GM12892 (cell line): ENCODE data around the gene REEP3. TPM values are rescaled to one million over a fixed set of nuclear protein-coding genes. Genes with fewer than 3 reads are reported as not detected.
"Not testable (repeated sequence)": the region's sequence is repeated elsewhere in the genome, so short reads cannot be mapped to it uniquely, and the experiment has no call there.

Experiments used
- DNase-seq: peaks from one replicate; pipeline ENCODE4 v3.0.0; 2011; ENCODE audit not compliant: insufficient read length
- FAIRE-seq: peaks from 2 replicates; lab custom pipeline; 2011; peaks lifted over from hg19 to GRCh38; lab: Jason Lieb, UNC
- POLR2A ChIP-seq: IDR thresholded peaks from 2 replicates; pipeline ENCODE4 v1.6.1; 2011; ENCODE audit warnings: low read depth, low read length, control low read depth
- POLR2AphosphoS5 ChIP-seq: IDR thresholded peaks from 2 replicates; pipeline ENCODE4 v1.6.1; 2011; ENCODE audit warnings: low read depth, low read length, control low read depth
- TAF1 ChIP-seq: IDR thresholded peaks from 2 replicates; pipeline ENCODE4 v1.6.1; 2011; ENCODE audit warnings: low read depth, mild to moderate bottlenecking, control low read depth, low read length, borderline replicate concordance
- polyA plus RNA-seq: library from polyadenylated mRNA; unstranded; fragments of >200 nt; gene quantifications from one replicate; pipeline ENCODE4 v1.2.1, GENCODE V29; 2012; ENCODE audit warnings: missing spikeins, inconsistent platforms; ENCODE audit not compliant: missing spikeins

REEP3 gene
- 17.4 TPM for polyA plus RNA-seq

GRCh38 chr10:63520500-63521415 lies at the start of gene REEP3:
REEP3 (plus strand) TSS chr10:63521401; CDS start chr10:63521546, 145 bp downstream.
- TF ChIP-seq POLR2AphosphoS5 (no peak; the same call in 1 of the 2 replicates), POLR2A (peak; percentile 41; the same call in 1 of the 2 replicates)
- DNase-seq, result peak; percentile 53
- peak; percentile 64 for FAIRE-seq

GRCh38 chr10:63474488-63474887 lies 46.7 kb upstream of the REEP3 start:
- DNase-seq, result no peak
- FAIRE-seq, result no peak
- TF ChIP-seq TAF1, result no peak
- TF ChIP-seq POLR2AphosphoS5, result no peak
- no peak for TF ChIP-seq POLR2A

- FAIRE-seq, result peak; percentile 24
Observed at GRCh38 chr10:63477927-63478326, 43.3 kb upstream of the REEP3 start.

GRCh38 chr10:63478564-63478963 lies 42.6 kb upstream of the REEP3 start:
- FAIRE-seq (no peak), DNase-seq (no peak)
- TF ChIP-seq POLR2AphosphoS5, result no peak
- TF ChIP-seq TAF1, result no peak
- no peak for TF ChIP-seq POLR2A

More at GRCh38 chr10:63477927-63478326, 43.3 kb upstream of the REEP3 start:
- no peak for DNase-seq
- TF ChIP-seq POLR2AphosphoS5 (no peak), POLR2A (no peak), TAF1 (no peak)

- DNase-seq, result no peak
- no peak for FAIRE-seq
- TF ChIP-seq TAF1 (no peak), POLR2AphosphoS5 (no peak), POLR2A (no peak)
Observed at GRCh38 chr10:63480237-63480636, 41.0 kb upstream of the REEP3 start.

GRCh38 chr10:63481815-63482421 lies 39.3 kb upstream of the REEP3 start:
- no peak for DNase-seq

GRCh38 chr10:63483983-63484382 lies 37.2 kb upstream of the REEP3 start:
- DNase-seq (no peak), FAIRE-seq (no peak)
- no peak for TF ChIP-seq POLR2AphosphoS5
- no peak for TF ChIP-seq TAF1
- TF ChIP-seq POLR2A, result no peak

More at GRCh38 chr10:63481815-63482421, 39.3 kb upstream of the REEP3 start:
- TF ChIP-seq POLR2AphosphoS5, result no peak
- no peak for TF ChIP-seq POLR2A
- no peak for TF ChIP-seq TAF1
- FAIRE-seq, result no peak

GRCh38 chr10:63487990-63488389 lies 33.2 kb upstream of the REEP3 start:
- FAIRE-seq (no peak), DNase-seq (no peak)
- TF ChIP-seq TAF1, result no peak
- TF ChIP-seq POLR2A, result no peak

GRCh38 chr10:63489838-63490237 lies 31.4 kb upstream of the REEP3 start:
- TF ChIP-seq TAF1, result no peak
- TF ChIP-seq POLR2AphosphoS5, result no peak
- TF ChIP-seq POLR2A, result no peak
- no peak for DNase-seq
- no peak for FAIRE-seq

GRCh38 chr10:63491588-63492316 lies 29.4 kb upstream of the REEP3 start:
- TF ChIP-seq POLR2AphosphoS5 (no peak), TAF1 (no peak), POLR2A (no peak)
- FAIRE-seq (no peak), DNase-seq (no peak)

- not testable (repeated sequence) for FAIRE-seq, DNase-seq
Observed at GRCh38 chr10:63492317-63492690, 28.9 kb upstream of the REEP3 start.

- FAIRE-seq (no peak), DNase-seq (no peak)
- TF ChIP-seq TAF1, result no peak
- TF ChIP-seq POLR2AphosphoS5, result no peak
- no peak for TF ChIP-seq POLR2A
Observed at GRCh38 chr10:63493004-63493403, 28.2 kb upstream of the REEP3 start.
